DND-41 (cell line): ENCODE results near the gene CDK19.

ENCODE experiments used
- ATAC-seq: fragments of 200-7000 bp; cut with Tn5 transposase; 3 replicates; pipeline ENCODE4 v1.9.1; 2021; ENCODE audit warnings: low read depth; ENCODE audit not compliant: insufficient read depth
- DNase-seq: peaks from one replicate; pipeline ENCODE4 v3.0.0-alpha.2; 2020
- H2AFZ ChIP-seq: 2 replicates; pipeline ENCODE4 v1.6.0; 2012; ENCODE audit warnings: low read depth, low read length
- H3K27ac ChIP-seq: 2 replicates; pipeline ENCODE4 v1.5.1; 2012; ENCODE audit warnings: low read length, inconsistent platforms
- H3K27me3 ChIP-seq: fragments of 200-600 bp; sonication (generic); 2 replicates; pipeline ENCODE4 v1.6.0; 2012; ENCODE audit warnings: low read length, mild to moderate bottlenecking, inconsistent platforms; ENCODE audit not compliant: insufficient read depth, poor library complexity
- H3K36me3 ChIP-seq: 2 replicates; pipeline ENCODE4 v1.5.1; 2012; ENCODE audit warnings: low read length, inconsistent platforms; ENCODE audit not compliant: insufficient read depth
- H3K4me1 ChIP-seq: 2 replicates; pipeline ENCODE4 v1.5.1; 2012; ENCODE audit warnings: mild to moderate bottlenecking, low read length; ENCODE audit not compliant: insufficient read depth
- H3K4me2 ChIP-seq: 2 replicates; pipeline ENCODE4 v1.6.0; 2012; ENCODE audit warnings: mild to moderate bottlenecking, moderate library complexity, low read length, inconsistent platforms; ENCODE audit not compliant: insufficient read depth
- H3K4me3 ChIP-seq, 2 experiments: fragments of 200-600 bp in 1 of 2; shearing (Covaris generic) in 1 of 2; 2 replicates each; pipeline ENCODE4 v1.5.1; 2012 to 2016; ENCODE audit warnings: inconsistent platforms in 2 of 2, low read length in 2 of 2, mild to moderate bottlenecking in 2 of 2, low read depth in 1 of 2, moderate library complexity in 1 of 2
- H3K79me2 ChIP-seq: 2 replicates; pipeline ENCODE4 v1.6.0; 2012; ENCODE audit warnings: low read length, inconsistent platforms; ENCODE audit not compliant: insufficient read depth
- H3K9ac ChIP-seq: 2 replicates; pipeline ENCODE4 v1.6.0; 2012; ENCODE audit warnings: low read depth, mild to moderate bottlenecking, inconsistent platforms, low read length, moderate library complexity
- H3K9me3 ChIP-seq: 2 replicates; pipeline ENCODE4 v1.5.1; 2012; ENCODE audit warnings: low read length, moderate library complexity, mild to moderate bottlenecking, inconsistent platforms; ENCODE audit not compliant: insufficient read depth, severe bottlenecking
- H4K20me1 ChIP-seq: 2 replicates; pipeline ENCODE4 v1.6.0; 2012; ENCODE audit warnings: low read length; ENCODE audit not compliant: insufficient read depth
- EZH2 ChIP-seq: IDR thresholded peaks from 3 replicates; pipeline ENCODE4 v1.6.1; 2012; ENCODE audit warnings: borderline replicate concordance, low read depth, mild to moderate bottlenecking, moderate library complexity, low read length, inconsistent platforms; ENCODE audit not compliant: severe bottlenecking
- TF ChIP-seq, protein P1 (sequence below): IDR thresholded peaks from 2 replicates; pipeline ENCODE4 v1.5.1; 2012; ENCODE audit warnings: borderline replicate concordance, low read length, moderate library complexity, mild to moderate bottlenecking; ENCODE audit not compliant: poor library complexity, severe bottlenecking; ENCODE audit errors: extremely low read depth

The CDK19 gene

DNA sequence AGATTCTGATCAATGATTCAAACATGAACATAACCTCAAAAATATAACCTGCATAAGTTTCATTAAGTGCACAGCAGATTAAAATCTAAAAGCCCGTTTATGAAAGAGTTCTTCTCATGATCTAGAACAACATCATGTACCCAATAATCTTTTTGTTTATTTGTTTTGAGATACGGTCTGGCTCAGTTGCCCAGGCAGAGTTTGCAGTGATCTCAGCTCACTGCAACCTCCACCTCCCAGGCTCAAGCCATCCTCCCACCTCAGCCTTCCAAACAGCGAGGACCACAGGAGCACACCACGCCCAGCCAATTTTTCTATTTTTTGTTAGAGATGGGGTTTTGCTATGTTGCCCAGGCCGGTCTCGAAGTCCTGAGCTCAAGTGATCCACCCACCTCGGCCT lies 149.7 kb downstream of the CDK19 start:
- Histone ChIP-seq H3K9me3 (peaks cover 10% of the 10 kb centered on the region), H3K9ac (no peak overlapping the region), H2AFZ (no peak overlapping the region), H3K4me1 (no peaks in the 10 kb centered on the region), H3K4me3 (no peak overlapping the region), H3K36me3 (peaks cover 20% of the 10 kb centered on the region; the same call in 1 of the 2 replicates), H3K27me3 (no peaks in the 10 kb centered on the region), H3K79me2 (no peaks in the 10 kb centered on the region), H3K27ac (no peak overlapping the region), H3K4me2 (no peak overlapping the region), H4K20me1 (no peaks in the 10 kb centered on the region)
- TF ChIP-seq, protein P1, sequence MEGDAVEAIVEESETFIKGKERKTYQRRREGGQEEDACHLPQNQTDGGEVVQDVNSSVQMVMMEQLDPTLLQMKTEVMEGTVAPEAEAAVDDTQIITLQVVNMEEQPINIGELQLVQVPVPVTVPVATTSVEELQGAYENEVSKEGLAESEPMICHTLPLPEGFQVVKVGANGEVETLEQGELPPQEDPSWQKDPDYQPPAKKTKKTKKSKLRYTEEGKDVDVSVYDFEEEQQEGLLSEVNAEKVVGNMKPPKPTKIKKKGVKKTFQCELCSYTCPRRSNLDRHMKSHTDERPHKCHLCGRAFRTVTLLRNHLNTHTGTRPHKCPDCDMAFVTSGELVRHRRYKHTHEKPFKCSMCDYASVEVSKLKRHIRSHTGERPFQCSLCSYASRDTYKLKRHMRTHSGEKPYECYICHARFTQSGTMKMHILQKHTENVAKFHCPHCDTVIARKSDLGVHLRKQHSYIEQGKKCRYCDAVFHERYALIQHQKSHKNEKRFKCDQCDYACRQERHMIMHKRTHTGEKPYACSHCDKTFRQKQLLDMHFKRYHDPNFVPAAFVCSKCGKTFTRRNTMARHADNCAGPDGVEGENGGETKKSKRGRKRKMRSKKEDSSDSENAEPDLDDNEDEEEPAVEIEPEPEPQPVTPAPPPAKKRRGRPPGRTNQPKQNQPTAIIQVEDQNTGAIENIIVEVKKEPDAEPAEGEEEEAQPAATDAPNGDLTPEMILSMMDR = no peak
- no peak for TF ChIP-seq EZH2
- ATAC-seq (no peak), DNase-seq (no peak)

DNA sequence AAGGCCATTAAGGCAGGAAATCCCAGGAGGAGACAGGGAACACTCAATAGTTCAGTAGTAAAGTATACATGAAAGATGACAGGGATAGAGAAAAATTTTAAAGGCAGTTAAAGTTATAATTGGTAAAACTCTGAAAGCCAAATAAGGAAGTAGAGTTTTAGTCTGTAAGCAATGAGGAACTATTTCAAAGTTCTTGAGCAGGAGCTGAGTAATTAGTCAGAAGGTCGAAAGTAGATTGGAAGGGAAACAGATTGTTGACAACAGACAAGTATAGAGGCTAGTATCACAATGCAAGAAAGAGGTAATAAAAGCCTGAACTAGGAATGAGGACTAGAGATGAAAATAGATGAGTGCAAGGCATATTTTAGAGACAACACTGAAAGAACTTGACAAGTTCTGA lies 150.3 kb downstream of the CDK19 start:
- H4K20me1 ChIP-seq = no peaks in the 10 kb centered on the region
- H2AFZ ChIP-seq = no peak overlapping the region
- no peak overlapping the region for H3K4me3 ChIP-seq
- no peaks in the 10 kb centered on the region for H3K27me3 ChIP-seq
- H3K9ac ChIP-seq = no peak overlapping the region
- peaks cover 16% of the 10 kb centered on the region for H3K9me3 ChIP-seq
- ATAC-seq (no peak), DNase-seq (no peak)
- no peaks in the 10 kb centered on the region for H3K4me1 ChIP-seq
- H3K27ac ChIP-seq = no peak overlapping the region
- H3K4me2 ChIP-seq = no peak overlapping the region
- H3K79me2 ChIP-seq = no peaks in the 10 kb centered on the region
- TF ChIP-seq, protein P1 = no peak
- TF ChIP-seq EZH2 = no peak
- H3K36me3 ChIP-seq = peaks cover 27% of the 10 kb centered on the region; the same call in 1 of the 2 replicates

DNA sequence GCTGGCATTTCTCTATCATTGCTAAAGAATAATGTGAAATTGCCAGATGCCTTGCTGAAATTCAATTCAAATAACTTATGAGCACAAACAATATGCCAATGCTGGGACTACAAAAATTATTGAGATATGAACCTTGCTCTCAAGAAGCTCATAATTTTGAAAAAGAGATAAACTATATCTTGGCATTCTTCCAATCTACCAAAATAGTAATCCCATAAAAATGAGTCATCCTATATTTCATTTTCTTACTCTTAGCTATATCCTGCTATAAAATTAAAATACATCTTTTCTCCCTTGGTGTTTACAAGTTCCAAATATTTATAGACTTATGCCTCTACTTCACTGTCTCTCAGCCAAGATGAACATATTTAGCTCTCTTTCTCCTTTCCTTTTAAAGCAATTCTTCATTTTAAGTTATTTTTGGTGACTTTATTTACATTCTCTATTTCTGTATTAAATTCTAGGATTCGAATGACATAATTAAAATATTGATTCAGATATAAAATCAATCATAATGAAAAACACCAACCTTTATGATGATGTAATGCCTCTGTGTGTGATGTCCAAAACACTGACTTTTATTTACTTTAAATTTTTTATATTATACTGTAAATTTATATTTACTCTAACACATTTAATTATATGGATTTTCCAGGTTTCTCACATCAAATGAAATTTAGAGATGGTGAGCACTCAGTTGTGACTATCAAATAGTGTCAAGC lies 152.6 kb downstream of the CDK19 start:
- TF ChIP-seq EZH2 = no peak
- TF ChIP-seq, protein P1 = no peak
- DNase-seq = no peak

More for the DNA sequence above, 152.6 kb downstream of the CDK19 start:
- Histone ChIP-seq H3K36me3 (peaks cover 28% of the 10 kb centered on the region; the same call in 1 of the 2 replicates), H4K20me1 (no peaks in the 10 kb centered on the region), H3K27ac (no peak overlapping the region), H3K4me2 (no peak overlapping the region), H2AFZ (no peak overlapping the region), H3K4me1 (no peaks in the 10 kb centered on the region), H3K9me3 (peaks cover 16% of the 10 kb centered on the region), H3K9ac (no peak overlapping the region), H3K27me3 (no peaks in the 10 kb centered on the region), H3K79me2 (no peaks in the 10 kb centered on the region), H3K4me3 (no peak overlapping the region)
- ATAC-seq = no peak
